Measurements from ENCODE around the gene PDZD7.

Gene PDZD7

DNA sequence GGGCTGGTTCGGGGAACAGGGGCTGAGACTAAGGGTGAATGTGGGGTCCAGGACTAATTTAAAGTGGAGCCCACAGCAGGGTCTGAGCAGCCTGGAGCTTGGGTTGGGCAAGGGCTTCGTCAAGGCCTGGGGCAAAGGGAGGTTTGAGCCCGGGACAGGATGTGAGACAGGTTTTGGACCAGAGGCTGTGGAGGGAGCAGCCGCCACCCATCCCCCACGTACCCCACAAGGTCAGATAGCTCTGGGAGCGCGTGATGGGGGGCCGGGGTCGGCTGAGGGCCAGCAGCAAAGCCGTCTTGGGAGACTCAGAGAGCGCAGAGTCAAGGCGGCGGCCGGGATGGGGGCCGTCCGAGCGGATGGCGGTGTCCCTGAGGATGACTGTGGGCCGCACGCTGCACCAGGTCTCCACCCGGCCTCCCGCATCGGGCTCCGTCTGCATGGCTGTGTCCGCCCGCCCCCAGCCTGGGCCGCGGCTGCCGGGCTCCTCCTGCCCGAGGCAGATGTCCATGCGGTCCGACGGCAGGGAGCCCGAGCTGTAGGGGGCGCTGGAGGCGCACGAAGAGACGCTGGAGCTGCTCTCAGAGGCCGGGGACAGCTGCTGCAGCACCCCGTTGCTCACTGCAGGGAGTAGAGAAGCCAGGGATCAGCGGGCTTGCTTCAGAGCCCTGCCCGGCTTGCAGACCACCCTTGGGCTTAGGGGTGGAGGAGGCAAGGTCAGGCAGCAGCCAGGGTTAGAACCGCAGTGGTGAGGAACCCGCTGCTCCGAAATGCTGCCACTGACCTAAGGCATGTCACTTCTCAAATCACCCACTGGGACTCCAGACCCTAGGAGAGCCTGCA, 12.1 kb downstream of the PDZD7 start:
- DNase-seq (ENCODE audit: low read depth): no peak

DNA sequence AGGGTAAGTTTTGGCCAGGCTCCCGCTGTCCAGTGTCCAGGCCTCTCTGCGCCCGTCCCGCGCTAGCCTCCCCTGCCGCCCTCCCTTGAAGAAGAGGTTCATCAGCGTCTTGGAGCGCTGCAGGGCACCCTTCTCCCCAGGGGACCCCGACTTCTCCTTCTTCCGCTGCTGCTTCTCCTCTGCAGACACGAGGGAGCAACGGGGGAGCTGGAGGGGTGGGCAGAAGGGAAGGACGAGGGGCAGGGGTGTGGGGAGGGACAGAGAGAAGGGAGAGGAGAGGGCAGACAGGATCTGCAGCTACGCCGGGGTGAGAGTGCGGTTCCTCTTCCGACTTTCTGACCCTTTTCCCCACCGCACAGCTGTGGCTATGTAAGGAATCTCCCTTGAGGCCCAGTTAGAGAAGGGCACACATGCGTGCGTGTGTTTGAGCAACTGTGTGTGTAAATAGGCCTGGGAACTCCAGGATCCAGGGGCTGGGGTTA, 12.8 kb downstream of the PDZD7 start:
- no peak for DNase-seq (ENCODE audit: low read depth)

DNA sequence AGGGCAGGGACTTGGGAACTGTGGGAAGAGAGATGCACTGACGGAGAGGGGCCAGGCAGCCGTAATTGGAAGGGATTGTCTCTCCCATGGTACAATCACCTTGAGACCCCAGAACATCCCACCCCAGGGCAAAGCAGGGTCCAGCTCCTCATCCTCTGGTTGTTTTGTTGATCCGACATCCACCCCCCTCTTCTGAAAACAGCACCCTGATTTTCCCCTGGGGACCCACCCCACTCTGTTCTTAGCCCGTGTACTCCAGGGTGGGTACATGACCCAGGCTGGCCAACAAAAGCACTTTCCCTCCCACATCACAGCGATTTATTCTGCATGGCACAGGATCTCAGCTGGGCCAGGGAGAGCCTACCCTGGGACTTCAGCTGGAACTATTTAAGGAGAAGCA, 14.1 kb downstream of the PDZD7 start:
- no peak for DNase-seq (ENCODE audit: low read depth)

DNA sequence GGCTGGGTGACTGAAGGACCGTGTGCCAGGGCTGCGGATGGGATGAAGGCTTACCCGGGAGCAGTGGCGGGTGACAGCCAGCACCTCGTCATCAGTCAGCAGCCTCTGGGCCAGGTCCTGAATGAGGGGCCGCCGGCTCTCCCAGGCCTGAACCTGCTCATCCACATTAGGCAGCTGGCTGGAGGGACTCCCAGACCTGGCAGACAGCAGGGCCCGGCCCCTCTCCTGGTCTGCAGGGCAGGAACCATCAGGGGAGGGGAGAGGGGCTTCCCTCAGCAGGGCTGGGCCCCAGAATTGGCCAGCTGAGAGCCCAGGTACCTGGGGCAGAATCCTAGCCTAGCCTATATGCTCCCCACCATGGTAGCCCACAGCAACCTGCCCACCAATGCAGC, 15.4 kb downstream of the PDZD7 start:
- no peak for DNase-seq (ENCODE audit: low read depth)

DNA sequence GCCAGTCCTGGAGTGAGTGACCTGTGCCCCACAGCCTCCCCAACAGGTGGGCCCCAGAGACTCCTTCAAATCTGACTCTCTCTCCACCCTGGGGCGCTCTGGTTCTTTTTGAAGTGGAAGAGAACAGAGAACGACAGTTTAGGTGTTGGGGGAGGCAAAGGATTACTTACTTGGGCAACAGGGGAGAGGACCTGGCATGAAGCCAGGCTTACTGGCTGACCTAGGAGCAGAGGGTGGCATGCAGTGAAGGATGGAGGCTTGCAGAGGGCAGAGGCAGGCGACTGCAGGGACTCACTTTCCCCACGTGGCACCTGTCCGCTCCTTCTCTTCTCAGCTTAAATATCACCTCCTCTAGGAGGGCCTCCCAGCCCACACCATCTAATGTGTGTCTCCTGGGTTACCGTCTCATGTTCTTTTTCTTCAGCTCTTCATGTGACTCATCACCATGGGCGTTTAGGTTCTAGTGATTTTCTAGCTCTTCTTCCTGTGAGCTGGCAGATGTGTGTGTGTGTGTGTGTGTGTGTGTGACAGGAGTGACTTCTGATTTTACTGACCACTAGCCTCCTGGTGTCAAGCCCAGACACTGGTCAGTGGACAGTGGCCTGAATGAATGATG, 15.9 kb downstream of the PDZD7 start:
- no peak for DNase-seq (ENCODE audit: low read depth)

DNA sequence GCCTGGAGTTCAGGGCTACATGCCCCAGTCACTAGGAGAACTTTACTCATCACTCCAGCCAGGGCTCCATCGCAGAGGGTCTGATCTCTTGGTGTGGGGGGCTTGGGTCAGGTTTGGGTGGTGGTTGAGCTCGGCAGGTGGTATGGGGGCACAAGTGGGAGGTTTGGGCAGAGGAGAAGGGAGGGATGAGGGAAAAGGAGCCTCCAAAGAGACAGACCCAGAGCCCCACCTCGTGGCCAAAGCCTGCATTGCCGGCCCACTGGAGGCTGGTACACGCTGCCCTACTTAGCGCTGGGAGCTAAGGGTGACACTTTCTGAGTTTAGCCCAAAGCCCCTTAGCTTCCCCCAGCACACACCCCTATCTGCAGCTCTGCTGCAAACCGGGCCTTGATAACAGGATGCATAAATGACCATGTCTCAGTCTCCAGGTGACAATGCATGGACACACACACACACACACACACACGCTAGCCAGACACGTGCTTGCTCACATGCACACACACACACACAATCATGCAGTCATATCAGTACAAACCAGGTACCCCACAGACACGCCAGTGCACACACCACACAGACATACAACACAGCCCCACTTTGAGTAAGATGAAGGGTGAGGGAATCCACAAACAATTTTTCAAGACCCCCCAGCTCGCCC, 16.6 kb downstream of the PDZD7 start:
- no peak for DNase-seq (ENCODE audit: low read depth)

DNA sequence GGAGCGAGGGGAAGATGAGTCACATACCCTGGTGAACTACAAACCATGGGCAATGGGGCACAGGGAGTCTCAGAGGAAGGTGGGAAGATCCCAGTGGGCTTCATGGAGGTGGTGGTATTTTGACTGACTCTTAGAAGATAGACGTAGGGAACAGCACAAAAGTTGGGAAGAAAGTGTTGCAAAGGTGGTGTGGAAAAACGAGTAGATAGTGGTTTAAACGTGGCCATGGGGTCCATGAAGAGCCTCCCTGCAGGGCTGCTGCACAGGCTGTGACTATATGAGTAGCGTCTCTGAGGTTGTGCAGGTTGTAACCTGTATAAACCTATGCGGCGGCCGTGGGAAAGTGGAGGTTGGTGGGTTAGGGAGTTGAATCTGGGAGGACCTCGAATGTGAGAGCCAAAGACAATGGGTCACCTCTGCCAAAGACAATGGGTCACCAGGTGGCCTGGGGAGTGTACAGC, 17.5 kb downstream of the PDZD7 start:
- DNase-seq (ENCODE audit: low read depth): no peak

DNA sequence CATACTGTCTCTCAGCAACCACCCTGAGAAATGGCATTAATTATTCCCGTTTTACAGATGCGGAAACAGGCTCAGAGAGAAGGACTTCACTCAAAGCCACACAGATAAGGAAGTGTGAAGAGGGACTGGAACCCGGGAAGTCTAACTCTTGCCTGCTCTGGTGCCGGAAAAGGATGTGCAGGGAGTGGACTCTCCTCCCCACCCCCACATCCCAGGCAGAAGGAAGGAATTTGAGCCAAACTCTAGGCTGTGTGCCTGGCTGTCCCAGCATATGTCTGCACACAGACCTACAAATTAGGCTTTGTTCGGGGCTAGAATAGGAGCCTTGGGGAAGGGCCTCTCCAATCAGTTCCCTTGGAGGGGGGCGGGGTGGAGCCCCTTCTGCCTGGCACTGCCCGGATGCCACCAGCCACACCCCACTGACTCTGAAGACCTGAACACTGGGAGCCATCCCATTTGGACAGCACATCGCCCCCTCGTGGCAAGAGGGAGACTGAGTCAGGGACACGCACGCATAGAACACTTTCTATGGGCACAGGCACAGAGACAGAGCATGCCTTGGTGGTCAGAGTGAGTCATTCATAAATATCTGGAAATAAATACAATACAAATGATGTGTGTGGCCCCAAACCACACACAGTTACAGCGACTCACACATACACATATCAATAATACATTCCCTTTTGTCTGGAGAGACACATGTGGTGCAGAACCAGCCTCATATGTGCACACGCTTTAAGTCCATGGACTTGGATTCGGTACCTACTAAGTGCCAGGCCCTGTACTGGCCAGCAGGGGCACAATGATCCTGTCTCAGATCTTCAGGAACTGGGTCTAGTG, 18.2 kb downstream of the PDZD7 start:
- no peak for DNase-seq (ENCODE audit: low read depth)

DNA sequence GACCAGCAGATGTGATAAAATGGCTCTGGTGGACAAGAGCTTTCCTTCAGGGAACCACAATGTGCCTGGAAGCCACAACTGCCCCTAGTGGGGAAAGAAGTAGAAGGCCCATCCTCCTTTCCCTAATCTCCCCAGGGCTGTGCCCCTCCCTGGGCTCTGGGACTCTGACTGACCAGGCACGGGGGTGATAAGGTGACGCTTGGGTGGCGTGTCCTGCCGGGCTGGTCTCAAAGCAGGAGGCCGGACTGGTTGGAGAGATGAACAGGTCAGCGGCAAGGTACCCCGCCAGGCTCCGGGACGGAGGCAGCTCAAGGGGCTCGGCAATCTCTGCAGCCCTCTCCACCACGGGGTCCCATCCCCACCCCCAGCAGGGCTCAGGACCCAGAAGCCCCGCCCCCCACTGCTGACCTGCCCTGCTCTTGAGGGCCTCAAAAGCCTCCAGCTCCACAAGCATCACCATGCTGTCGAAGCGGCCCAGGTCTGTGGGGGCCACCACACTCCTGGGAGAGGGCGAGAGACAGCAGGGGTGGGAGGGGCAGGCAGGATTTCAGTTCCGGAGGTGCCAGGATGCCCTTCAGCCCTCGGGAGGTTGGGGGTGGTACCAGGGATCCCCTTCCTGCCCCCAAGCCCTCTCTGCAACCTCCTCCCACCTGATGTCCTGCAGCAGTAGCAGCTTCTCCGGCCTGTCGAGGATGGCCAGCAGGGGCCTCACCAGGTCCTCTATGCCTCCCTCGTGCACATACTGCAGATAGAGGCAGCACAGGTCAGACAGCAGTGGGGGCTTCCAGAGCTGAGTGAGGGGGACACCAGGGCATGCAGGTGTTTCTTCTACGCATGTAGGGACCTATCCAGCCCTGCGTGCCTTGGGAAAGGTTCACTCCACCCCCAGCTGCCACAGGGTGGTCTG, 19.2 kb downstream of the PDZD7 start:
- DNase-seq (ENCODE audit: low read depth): no peak

DNA sequence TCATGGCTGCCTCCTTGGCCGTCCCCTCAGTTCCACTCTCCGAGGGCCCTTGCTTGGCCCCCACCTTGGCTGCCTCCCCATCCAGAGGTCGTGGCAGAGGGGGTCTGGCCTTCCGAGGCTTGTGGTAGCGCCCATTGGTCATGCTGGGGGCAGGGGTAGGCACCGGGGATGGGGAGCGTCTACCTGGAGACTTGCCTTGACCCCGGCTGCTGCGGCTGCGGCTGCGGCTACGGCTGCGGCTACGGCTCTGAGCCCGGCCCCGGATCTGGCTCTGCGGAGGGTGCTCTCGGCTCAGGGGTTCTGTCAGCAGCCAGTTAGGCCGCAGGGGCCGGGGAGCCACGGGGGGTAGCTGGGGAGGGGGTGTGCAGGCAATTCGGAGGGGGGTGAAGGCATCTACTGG, 20.6 kb downstream of the PDZD7 start:
- DNase-seq (ENCODE audit: low read depth): no peak

DNA sequence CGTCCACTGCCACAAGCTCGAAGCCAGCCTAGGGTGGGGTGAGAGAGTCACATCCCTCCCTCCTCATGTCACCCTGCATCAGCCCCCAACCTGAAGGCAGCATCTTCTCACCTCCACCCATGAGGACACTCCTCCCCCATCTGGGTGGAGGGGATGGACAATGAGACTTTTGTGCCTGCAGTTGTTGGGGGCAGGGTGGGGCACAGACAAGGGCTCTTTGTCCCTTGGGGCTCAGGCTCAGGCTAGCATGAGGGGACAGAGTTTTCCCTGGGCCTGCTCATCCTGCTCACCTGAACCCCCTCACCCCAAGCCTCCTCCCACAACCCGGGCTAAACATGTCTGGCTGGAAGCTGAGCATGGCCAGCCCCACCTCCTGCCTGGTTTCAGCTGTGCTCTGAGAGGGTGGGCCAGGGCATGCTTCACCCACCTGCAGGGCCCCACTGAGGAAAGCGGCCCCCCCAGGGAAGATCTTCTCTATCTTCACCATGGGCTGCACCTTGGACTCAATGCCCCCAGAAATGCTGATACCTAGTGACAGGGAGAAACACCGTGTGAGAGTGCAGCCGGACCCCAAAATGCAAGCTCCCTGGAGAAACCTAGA, 22.0 kb downstream of the PDZD7 start:
- DNase-seq (ENCODE audit: low read depth): no peak

DNA sequence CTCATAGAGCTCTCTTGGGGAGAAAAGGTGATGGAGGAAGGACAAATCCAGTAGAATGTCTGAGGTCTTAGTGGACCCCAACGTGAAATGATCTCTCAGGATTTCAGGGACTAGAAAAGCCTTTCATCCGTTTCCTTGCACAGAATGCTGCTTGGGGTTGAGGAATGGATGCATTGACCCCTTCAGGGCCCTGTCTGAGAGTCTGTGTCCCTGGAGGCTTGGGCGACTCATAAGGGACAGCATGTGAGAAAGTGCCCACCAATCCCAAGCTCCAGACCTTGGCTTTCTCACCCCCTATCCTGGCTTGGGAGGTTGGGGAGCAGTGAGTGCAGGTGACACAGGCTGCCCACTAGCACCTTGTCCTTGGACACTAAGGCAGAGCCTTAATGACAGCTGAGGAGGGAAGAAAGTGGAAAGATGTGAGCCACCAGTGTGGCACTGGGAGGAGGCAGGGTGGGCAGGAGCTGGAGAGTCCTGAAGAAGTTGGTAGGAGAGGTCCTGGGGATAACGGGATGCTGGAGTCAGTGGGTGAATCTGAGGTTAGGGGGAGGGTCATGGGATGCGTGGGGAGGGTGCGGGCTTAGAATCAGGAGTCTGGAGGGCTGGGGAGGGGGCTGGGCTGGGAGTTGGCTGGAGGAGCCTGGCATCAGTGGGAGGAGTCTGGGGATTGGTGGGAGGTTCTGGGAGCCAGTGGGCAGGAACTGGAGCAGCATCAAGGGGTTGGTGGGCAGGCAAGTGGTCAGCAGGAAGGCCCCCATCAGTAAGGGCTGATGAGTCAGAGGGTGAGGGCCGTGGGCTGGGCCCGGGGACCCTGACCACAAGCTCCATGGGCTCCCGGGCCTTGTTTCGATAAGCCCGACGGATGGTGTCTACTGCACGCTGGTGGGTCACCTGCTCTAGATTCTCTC, 22.8 kb downstream of the PDZD7 start:
- no peak for DNase-seq (ENCODE audit: low read depth)

DNA sequence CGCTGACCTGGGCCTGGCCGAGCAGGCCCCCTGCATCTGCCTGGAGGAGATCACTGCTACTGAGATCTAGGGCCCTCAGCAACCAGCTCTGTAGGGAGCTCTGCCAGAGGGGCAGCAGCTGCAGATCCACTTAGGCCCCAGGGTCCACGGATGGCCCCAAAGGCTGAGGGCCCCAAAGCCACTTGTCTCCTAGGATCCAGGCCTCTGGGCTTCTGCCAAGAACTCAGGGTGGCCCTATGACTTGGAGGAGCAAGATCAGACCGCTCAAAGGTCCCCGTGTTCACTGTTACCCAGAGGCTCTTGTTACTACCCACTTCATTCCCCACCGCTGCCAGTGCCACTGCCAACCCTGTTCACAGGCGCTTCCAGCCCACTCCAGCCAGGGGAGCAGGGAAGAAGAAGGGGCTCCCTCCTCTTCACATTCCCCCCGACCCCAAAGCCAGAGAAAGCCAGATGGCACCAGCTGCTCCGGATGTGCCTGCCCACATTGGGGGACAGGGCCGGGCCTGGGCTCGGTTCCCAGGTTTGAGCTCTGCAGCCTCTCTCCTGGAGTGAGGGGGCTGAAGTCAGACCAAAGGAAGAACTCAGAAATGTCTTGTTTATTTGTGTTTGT, 23.7 kb downstream of the PDZD7 start:
- DNase-seq (ENCODE audit: low read depth): no peak

DNA sequence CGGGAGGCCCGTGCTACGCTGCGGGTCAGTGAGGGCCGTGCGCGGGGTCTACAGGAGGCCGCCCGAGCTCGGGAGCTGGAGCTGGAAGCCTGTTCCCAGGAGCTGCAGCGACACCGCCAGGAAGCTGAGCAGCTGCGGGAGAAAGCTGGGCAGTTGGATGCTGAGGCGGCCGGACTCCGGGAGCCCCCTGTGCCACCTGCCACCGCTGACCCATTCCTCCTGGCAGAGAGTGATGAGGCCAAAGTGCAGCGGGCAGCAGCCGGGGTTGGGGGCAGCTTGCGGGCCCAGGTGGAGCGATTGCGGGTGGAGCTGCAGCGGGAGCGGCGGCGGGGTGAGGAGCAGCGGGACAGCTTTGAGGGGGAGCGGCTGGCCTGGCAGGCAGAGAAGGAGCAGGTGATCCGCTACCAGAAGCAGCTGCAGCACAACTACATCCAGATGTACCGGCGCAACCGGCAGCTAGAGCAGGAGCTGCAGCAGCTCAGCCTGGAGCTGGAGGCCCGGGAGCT, 24.3 kb downstream of the PDZD7 start:
- no peak for DNase-seq (ENCODE audit: low read depth)

DNA sequence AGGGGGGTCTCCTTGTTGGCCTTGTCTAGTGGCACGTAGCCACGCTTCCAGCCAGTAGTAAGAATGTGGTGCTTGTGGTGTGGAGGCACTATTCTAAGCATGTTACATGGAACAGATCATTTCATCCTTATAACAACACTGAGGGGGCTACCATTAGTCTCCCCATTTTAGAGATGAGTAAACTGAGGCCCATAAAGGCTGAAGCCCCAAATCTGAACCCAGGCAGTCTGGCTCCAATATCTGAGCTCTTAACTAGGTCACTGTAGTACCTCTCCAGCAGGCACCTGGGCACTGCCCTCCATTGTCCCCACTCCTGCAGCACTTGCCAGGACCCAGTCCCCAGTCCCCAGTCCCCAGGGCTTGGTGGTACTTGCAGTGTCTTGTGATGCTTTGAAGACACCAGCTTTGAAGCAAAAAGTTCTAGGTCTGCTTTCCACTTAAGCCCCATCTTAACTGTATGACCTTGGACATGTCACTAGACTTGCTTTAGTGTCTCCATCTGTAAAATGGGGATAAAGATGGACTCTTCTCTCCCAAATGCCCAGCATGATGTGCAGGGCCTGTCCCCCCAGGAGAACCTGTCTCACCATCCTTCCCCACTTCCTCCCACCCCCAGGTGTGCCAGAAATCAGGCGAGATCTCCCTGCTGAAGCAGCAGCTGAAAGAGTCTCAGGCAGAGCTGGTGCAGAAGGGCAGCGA, 24.9 kb downstream of the PDZD7 start:
- DNase-seq (ENCODE audit: low read depth): no peak

DNA sequence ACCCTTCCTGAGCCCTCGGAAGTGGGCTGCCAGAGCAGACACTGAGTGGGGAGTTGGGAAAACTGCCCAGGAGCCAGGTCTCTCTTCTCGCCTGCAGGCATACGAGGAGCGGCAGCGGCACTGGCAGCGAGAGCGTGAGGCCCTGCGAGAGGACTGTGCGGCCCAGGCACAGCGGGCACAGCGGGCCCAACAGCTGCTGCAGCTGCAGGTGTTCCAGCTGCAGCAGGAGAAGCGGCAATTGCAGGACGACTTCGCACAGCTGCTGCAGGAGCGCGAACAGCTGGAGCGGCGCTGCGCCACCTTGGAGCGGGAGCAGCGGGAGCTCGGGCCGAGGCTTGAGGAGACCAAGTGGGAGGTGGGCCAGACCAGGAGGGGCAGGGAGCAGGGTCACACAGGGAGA, 25.6 kb downstream of the PDZD7 start:
- DNase-seq (ENCODE audit: low read depth): no peak

DNA sequence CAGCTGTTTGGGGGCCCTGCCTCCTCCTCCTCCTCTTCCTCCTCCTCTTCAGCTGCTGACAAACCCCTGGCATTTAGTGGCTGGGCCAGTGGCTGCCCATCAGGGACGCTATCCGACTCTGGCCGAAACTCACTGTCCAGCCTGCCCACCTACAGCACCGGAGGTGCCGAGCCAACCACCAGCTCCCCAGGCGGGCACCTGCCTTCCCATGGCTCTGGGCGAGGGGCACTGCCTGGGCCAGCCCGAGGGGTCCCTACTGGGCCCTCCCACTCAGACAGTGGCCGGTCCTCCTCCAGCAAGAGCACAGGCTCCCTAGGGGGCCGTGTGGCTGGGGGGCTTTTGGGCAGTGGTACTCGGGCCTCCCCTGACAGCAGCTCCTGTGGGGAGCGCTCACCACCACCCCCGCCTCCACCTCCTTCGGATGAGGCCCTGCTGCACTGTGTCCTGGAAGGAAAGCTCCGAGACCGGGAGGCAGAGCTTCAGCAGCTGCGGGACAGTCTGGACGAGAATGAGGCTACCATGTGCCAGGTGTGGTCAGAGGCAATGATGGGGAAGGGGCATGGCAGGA, 27.2 kb downstream of the PDZD7 start:
- no peak for DNase-seq (ENCODE audit: low read depth)

DNA sequence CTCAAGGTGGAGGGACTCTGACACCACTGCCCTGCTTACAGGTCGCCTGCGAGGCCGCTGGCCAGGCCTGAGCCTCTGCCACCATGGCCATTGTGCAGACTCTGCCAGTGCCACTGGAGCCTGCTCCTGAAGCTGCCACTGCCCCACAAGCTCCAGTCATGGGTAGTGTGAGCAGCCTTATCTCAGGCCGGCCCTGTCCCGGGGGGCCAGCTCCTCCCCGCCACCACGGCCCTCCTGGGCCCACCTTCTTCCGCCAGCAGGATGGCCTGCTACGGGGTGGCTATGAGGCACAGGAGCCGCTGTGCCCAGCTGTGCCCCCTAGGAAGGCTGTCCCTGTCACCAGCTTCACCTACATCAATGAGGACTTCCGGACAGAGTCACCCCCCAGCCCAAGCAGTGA, 28.5 kb downstream of the PDZD7 start:
- no peak for DNase-seq (ENCODE audit: low read depth)
